CD4-positive, alpha-beta T cell treated with Interleukin-4 for 4 hours (primary cell): ENCODE results near the gene ANXA2.
"Not testable (repeated sequence)": the region's sequence is repeated elsewhere in the genome, so short reads cannot be mapped to it uniquely, and the experiment has no call there.

ENCODE experiments used
- DNase-seq: peaks from one replicate; pipeline ENCODE4 v3.0.0-alpha.2; 2020

ANXA2 gene

GRCh38 chr15:60338810-60339209 is 59.0 kb downstream of the ANXA2 start:
- DNase-seq, result no peak

- no peak for DNase-seq
These were observed 60.7 kb downstream of the ANXA2 start for GRCh38 chr15:60337076-60337475.

GRCh38 chr15:60335296-60335695 is 62.5 kb downstream of the ANXA2 start:
- not testable (repeated sequence) for DNase-seq

GRCh38 chr15:60328852-60329443 is 68.8 kb downstream of the ANXA2 start:
- DNase-seq, result peak; percentile 28

GRCh38 chr15:60326824-60327654 is 70.7 kb downstream of the ANXA2 start:
- peak; percentile 57 for DNase-seq

- no peak for DNase-seq
These were observed 71.4 kb downstream of the ANXA2 start for GRCh38 chr15:60326343-60326742.

GRCh38 chr15:60325905-60326304 is 71.9 kb downstream of the ANXA2 start:
- no peak for DNase-seq

GRCh38 chr15:60324706-60325438 is 72.9 kb downstream of the ANXA2 start:
- DNase-seq, result no peak

- DNase-seq, result no peak
These were observed 74.5 kb downstream of the ANXA2 start for GRCh38 chr15:60323322-60323721.

- no peak for DNase-seq
These were observed 77.4 kb downstream of the ANXA2 start for GRCh38 chr15:60320365-60320764.

GRCh38 chr15:60318216-60318867 is 79.4 kb downstream of the ANXA2 start:
- no peak for DNase-seq

- no peak for DNase-seq
These were observed 80.8 kb downstream of the ANXA2 start for GRCh38 chr15:60316961-60317360.

- DNase-seq, result no peak
These were observed 81.9 kb downstream of the ANXA2 start for GRCh38 chr15:60315878-60316277.

GRCh38 chr15:60313906-60314305 is 83.9 kb downstream of the ANXA2 start:
- no peak for DNase-seq

- DNase-seq, result no peak
These were observed 90.8 kb downstream of the ANXA2 start for GRCh38 chr15:60307034-60307433.

- no peak for DNase-seq
These were observed 96.8 kb downstream of the ANXA2 start for GRCh38 chr15:60301024-60301423.

- DNase-seq, result no peak
These were observed 98.2 kb downstream of the ANXA2 start for GRCh38 chr15:60299452-60300047.
